Neural cell (in vitro differentiated cells): Measurements from ENCODE around the gene CTNNBL1. TPM values are rescaled to one million over a fixed set of nuclear protein-coding genes. Genes with fewer than 3 reads are reported as not detected.

Experiments used
- H2AFZ ChIP-seq: fragments of 200-600, 300-800 bp; sonication (generic), shearing (Covaris generic); 2 replicates; pipeline ENCODE4 v1.6.0; 2014; ENCODE audit warnings: low read depth, mild to moderate bottlenecking, antibody characterized with exemption, low read length, moderate library complexity
- H3F3A ChIP-seq: fragments of 200-600 bp; shearing (Covaris generic); 2 replicates; pipeline ENCODE4 v1.6.1; 2016; ENCODE audit warnings: mild to moderate bottlenecking, moderate library complexity, mixed read lengths, antibody characterized with exemption, low read length; ENCODE audit not compliant: insufficient read depth, poor library complexity, severe bottlenecking
- H3K27ac ChIP-seq: fragments of 200-600, 300-800 bp; sonication (generic), shearing (Covaris generic); 2 replicates; pipeline ENCODE4 v1.5.1; 2014; ENCODE audit warnings: mild to moderate bottlenecking, low read length, moderate library complexity
- H3K27me3 ChIP-seq: fragments of 300-800, 200-600 bp; sonication (generic), shearing (Covaris generic); 2 replicates; pipeline ENCODE4 v1.6.0; 2014; ENCODE audit warnings: mild to moderate bottlenecking, low read depth, low read length, moderate library complexity; ENCODE audit not compliant: insufficient read depth
- H3K36me3 ChIP-seq: fragments of 300-800, 200-600 bp; sonication (generic), shearing (Covaris generic); 2 replicates; pipeline ENCODE4 v1.5.1; 2014; ENCODE audit warnings: mild to moderate bottlenecking, antibody characterized with exemption, low read length, moderate library complexity; ENCODE audit not compliant: insufficient read depth
- H3K4me2 ChIP-seq: fragments of 300-800, 200-600 bp; sonication (generic), shearing (Covaris generic); 2 replicates; pipeline ENCODE4 v1.6.0; 2014; ENCODE audit warnings: mild to moderate bottlenecking, low read length
- H3K4me3 ChIP-seq: fragments of 300-800, 200-600 bp; sonication (generic), shearing (Covaris generic); 2 replicates; pipeline ENCODE4 v1.5.1; 2014; ENCODE audit warnings: mild to moderate bottlenecking, low read length, moderate library complexity
- H3K79me2 ChIP-seq: fragments of 200-600 bp; shearing (Covaris generic); replicated peaks from 2 replicates; pipeline ENCODE4 v1.6.0; 2014; ENCODE audit warnings: mild to moderate bottlenecking, low read length, moderate library complexity; ENCODE audit not compliant: insufficient read depth
- H3K9ac ChIP-seq: fragments of 300-800, 200-600 bp; sonication (generic), shearing (Covaris generic); 2 replicates; pipeline ENCODE4 v1.6.1; 2016; ENCODE audit warnings: mild to moderate bottlenecking, low read length, mixed read lengths
- H3K9me2 ChIP-seq: fragments of 200-600 bp; shearing (Covaris generic); 2 replicates; pipeline ENCODE4 v1.6.1; 2016; ENCODE audit warnings: mild to moderate bottlenecking, low read length, mixed read lengths; ENCODE audit not compliant: insufficient read depth
- H3K9me3 ChIP-seq: fragments of 200-600, 300-800 bp; sonication (generic), shearing (Covaris generic); 2 replicates; pipeline ENCODE4 v1.6.1; 2016; ENCODE audit warnings: mild to moderate bottlenecking, mixed run types, low read length, moderate library complexity, mixed read lengths
- H4K20me1 ChIP-seq: fragments of 200-600 bp; shearing (Covaris generic); 2 replicates; pipeline ENCODE4 v1.6.1; 2016; ENCODE audit warnings: mild to moderate bottlenecking, mixed run types; ENCODE audit not compliant: insufficient read depth
- CTCF ChIP-seq: fragments of 450-650 bp; IDR thresholded peaks from 2 replicates; pipeline ENCODE4 v1.5.1; 2014; ENCODE audit warnings: antibody characterized with exemption, mild to moderate bottlenecking, moderate library complexity; ENCODE audit not compliant: poor library complexity, severe bottlenecking
- EP300 ChIP-seq: fragments of 450-650 bp; conservative IDR thresholded peaks from 2 replicates; pipeline ENCODE4 v1.6.1; 2014; ENCODE audit warnings: antibody characterized with exemption, mild to moderate bottlenecking, moderate library complexity; ENCODE audit not compliant: poor library complexity, severe bottlenecking
- EZH2 ChIP-seq: fragments of 200-600, 300-800 bp; shearing (Covaris generic), sonication (generic); IDR thresholded peaks from 2 replicates; pipeline ENCODE4 v1.6.1; 2014; ENCODE audit warnings: antibody characterized with exemption, low read length, borderline replicate concordance, mild to moderate bottlenecking; ENCODE audit not compliant: insufficient read depth, poor library complexity, severe bottlenecking
- MXI1 ChIP-seq: fragments of 450-650 bp; conservative IDR thresholded peaks from 2 replicates; pipeline ENCODE4 v1.6.1; 2014; ENCODE audit warnings: antibody characterized with exemption, mild to moderate bottlenecking; ENCODE audit not compliant: poor library complexity, severe bottlenecking
- POLR2AphosphoS5 ChIP-seq: IDR thresholded peaks from 2 replicates; pipeline ENCODE4 v1.6.1; 2012
- RAD21 ChIP-seq: fragments of 450-650 bp; conservative IDR thresholded peaks from 2 replicates; pipeline ENCODE4 v1.6.1; 2014; ENCODE audit warnings: antibody characterized with exemption, mild to moderate bottlenecking, moderate library complexity
- REST ChIP-seq: IDR thresholded peaks from 2 replicates; pipeline ENCODE4 v1.6.1; 2012; ENCODE audit warnings: borderline replicate concordance
- SMC3 ChIP-seq: fragments of 450-650 bp; conservative IDR thresholded peaks from 2 replicates; pipeline ENCODE4 v1.6.1; 2014; ENCODE audit warnings: antibody characterized with exemption, mild to moderate bottlenecking, moderate library complexity; ENCODE audit not compliant: poor library complexity
- TAF1 ChIP-seq: IDR thresholded peaks from 2 replicates; pipeline ENCODE4 v1.6.1; 2012; ENCODE audit warnings: low read depth
- polyA plus RNA-seq: library from polyadenylated mRNA; depleted of rRNA; stranded (reverse); fragments of >200 nt; gene quantifications from 2 replicates; pipeline ENCODE4 v1.2.3, GENCODE V29; 2014

Gene CTNNBL1
- polyA plus RNA-seq, 1 donor from 2014 or later = 32.6 TPM

- H3K4me2 ChIP-seq = no peak overlapping the region
These were observed 223.6 kb downstream of the CTNNBL1 start for GRCh38 chr20:37917461-37917860.

GRCh38 chr20:37918035-37918434, 224.2 kb downstream of the CTNNBL1 start:
- H3K79me2 ChIP-seq = no peaks in the 10 kb centered on the region
- no peak overlapping the region for H3K4me2 ChIP-seq
- no peak overlapping the region for H3K4me3 ChIP-seq
- H4K20me1 ChIP-seq = no peaks in the 10 kb centered on the region
- H3K9ac ChIP-seq = no peak overlapping the region
- no peaks in the 10 kb centered on the region for H3K9me3 ChIP-seq
- H2AFZ ChIP-seq = no peak overlapping the region
- no peaks in the 10 kb centered on the region for H3K27me3 ChIP-seq
- no peaks in the 10 kb centered on the region for H3K9me2 ChIP-seq
- no peak overlapping the region for H3K27ac ChIP-seq
- H3K36me3 ChIP-seq = no peaks in the 10 kb centered on the region
- H3F3A ChIP-seq = no peaks in the 10 kb centered on the region
- TF ChIP-seq RAD21 = no peak
- no peak for TF ChIP-seq CTCF
- no peak for TF ChIP-seq REST
- no peak for TF ChIP-seq POLR2AphosphoS5
- no peak for TF ChIP-seq EZH2
- no peak for TF ChIP-seq EP300
- TF ChIP-seq TAF1 = no peak

More at GRCh38 chr20:37917461-37917860, 223.6 kb downstream of the CTNNBL1 start:
- H3K36me3 ChIP-seq = no peaks in the 10 kb centered on the region
- no peaks in the 10 kb centered on the region for H3K9me3 ChIP-seq
- no peaks in the 10 kb centered on the region for H3K27me3 ChIP-seq
- H3K27ac ChIP-seq = no peak overlapping the region
- no peaks in the 10 kb centered on the region for H3K79me2 ChIP-seq
- no peak overlapping the region for H2AFZ ChIP-seq
- no peaks in the 10 kb centered on the region for H3F3A ChIP-seq
- no peak overlapping the region for H3K9ac ChIP-seq
- H4K20me1 ChIP-seq = no peaks in the 10 kb centered on the region
- H3K4me3 ChIP-seq = no peak overlapping the region
- TF ChIP-seq CTCF (no peak), EZH2 (no peak), SMC3 (no peak), RAD21 (no peak), EP300 (no peak), TAF1 (no peak), MXI1 (no peak), POLR2AphosphoS5 (no peak), REST (no peak)
- H3K9me2 ChIP-seq = no peaks in the 10 kb centered on the region
